Common myeloid progenitor, CD34-positive (primary cell): ENCODE measurements around the gene MEA1. TPM values are rescaled to one million over a fixed set of nuclear protein-coding genes. Genes with fewer than 3 reads are reported as not detected.

Source experiments
- CTCF ChIA-PET: fragments of 350-600 bp; sonication (Branson Sonifier 250); formaldehyde crosslinking; loops from one replicate; lab custom pipeline; 2021; ENCODE audit warnings: antibody characterized with exemption; lab: Charles Lee
- POLR2A ChIA-PET: fragments of 350-600 bp; sonication (Branson Sonifier 250); formaldehyde crosslinking; loops from one replicate; lab custom pipeline; 2021; ENCODE audit warnings: antibody characterized with exemption; lab: Charles Lee
- DNase-seq, 3 donors: peaks; one replicate each; pipeline versions ENCODE4 v3.0.0 to v3.0.0-alpha.2; 2013
- H3K27ac ChIP-seq, 2 experiments: 1 replicate in 1 of 2; 2 replicates in 1 of 2; pipeline ENCODE4 v1.7.0; 2013; ENCODE audit warnings: inconsistent platforms in 2 of 2, low read length in 2 of 2, mild to moderate bottlenecking in 2 of 2, low read depth in 1 of 2, moderate library complexity in 1 of 2; ENCODE audit not compliant: severe bottlenecking in 2 of 2, insufficient read depth in 1 of 2, poor library complexity in 1 of 2
- H3K27me3 ChIP-seq, 5 experiments: replicated peaks in 2 of 5; 1 replicate in 3 of 5; 2 replicates in 2 of 5; pipeline versions ENCODE4 v1.6.1 to v1.7.0; 2013; ENCODE audit warnings: low read length in 4 of 5, mild to moderate bottlenecking in 2 of 5, moderate library complexity in 2 of 5, inconsistent platforms in 1 of 5; ENCODE audit not compliant: insufficient read depth in 5 of 5, control insufficient read depth in 4 of 5
- H3K36me3 ChIP-seq, 4 experiments: 1 replicate in 2 of 4; 2 replicates in 2 of 4; pipeline versions ENCODE4 v1.6.1 to v1.7.0; 2013; ENCODE audit warnings: low read length in 3 of 4, control low read depth in 1 of 4, mild to moderate bottlenecking in 1 of 4; ENCODE audit not compliant: control insufficient read depth in 4 of 4, insufficient read depth in 4 of 4
- H3K4me1 ChIP-seq, 4 experiments: 1 replicate in 3 of 4; 2 replicates in 1 of 4; pipeline versions ENCODE4 v1.6.1 to v1.7.1; 2013; ENCODE audit warnings: low read length in 3 of 4, mild to moderate bottlenecking in 3 of 4, control low read depth in 1 of 4, inconsistent platforms in 1 of 4, moderate library complexity in 1 of 4; ENCODE audit not compliant: control insufficient read depth in 4 of 4, insufficient read depth in 4 of 4; ENCODE audit errors: control extremely low read depth in 1 of 4
- H3K4me3 ChIP-seq, 7 experiments: 1 replicate in 4 of 7; 2 replicates in 3 of 7; pipeline versions ENCODE4 v1.5.1 to v1.7.0; 2013; ENCODE audit warnings: mild to moderate bottlenecking in 7 of 7, low read length in 6 of 7, moderate library complexity in 6 of 7, inconsistent platforms in 2 of 7, low read depth in 2 of 7, control low read depth in 1 of 7; ENCODE audit not compliant: insufficient read depth in 4 of 7, control insufficient read depth in 1 of 7; ENCODE audit errors: extremely low read depth in 1 of 7
- H3K9me3 ChIP-seq, 5 experiments: 1 replicate in 4 of 5; 2 replicates in 1 of 5; pipeline versions ENCODE4 v1.6.1 to v1.7.1; 2013; ENCODE audit warnings: low read length in 4 of 5, mild to moderate bottlenecking in 2 of 5, inconsistent platforms in 1 of 5, low read depth in 1 of 5, moderate library complexity in 1 of 5; ENCODE audit not compliant: control insufficient read depth in 4 of 5, insufficient read depth in 2 of 5; ENCODE audit errors: control extremely low read depth in 1 of 5
- WGBS: methylation state at CpG from one replicate; pipeline ENCODE4 v1.1.5; 2013; ENCODE audit not compliant: insufficient coverage; 5-methylcytosine and 5-hydroxymethylcytosine counted together
- polyA plus RNA-seq: library from polyadenylated mRNA; unstranded; fragments of 120-200 nt; gene quantifications from one replicate; pipeline ENCODE4 v1.2.1, GENCODE V29; 2013

Gene MEA1
- polyA plus RNA-seq = 49.4 TPM

- Histone ChIP-seq H3K9me3 (no peaks in the 10 kb centered on the region), H3K36me3 (peaks cover 4 to 56% (median 41%) of the 10 kb centered on the region in 4 experiments), H3K27ac (peak within 1 kb of the TSS; percentile 52 to 87), H3K4me1 (peaks cover 11 to 40% (median 31%) of the 10 kb centered on the region in 4 experiments), H3K27me3 (no peaks in the 10 kb centered on the region), H3K4me3 (peak within 1 kb of the TSS; percentile 74 to 96 (median 90))
- WGBS = 0% methylated on average over 45 of the region's 51 CpGs
- peak; percentile 100 for DNase-seq
- CTCF ChIA-PET = interaction anchor here (0.7 to 3.5 kb wide), 5 partner anchors 11 to 49 kb away, joined by 3 to 10 read pairs (median 4); partner anchors contain the start of genes CUL7 and PPP2R5D
- POLR2A ChIA-PET = interaction anchor here (0.6 to 1.1 kb wide), 5 partner anchors 10 to 138 kb away, joined by 3 to 7 read pairs (median 3); partner anchors contain the start of genes CNPY3 and CUL7
Observed at GRCh38 chr6:43013843-43014433, at the start of gene MEA1, which contains the start of gene KLHDC3. Gene MEA1, minus strand, starts transcription at chr6:43013946. Its CDS starts 133 bp downstream, at chr6:43013813. Gene KLHDC3, plus strand, starts transcription at chr6:43014249. Its CDS starts 2,944 bp downstream, at chr6:43017193.

GRCh38 chr6:43062818-43063217 lies 49.1 kb upstream of the MEA1 start:
- peaks cover 9 to 22% (median 18%) of the 10 kb centered on the region in 4 experiments for H3K4me1 ChIP-seq
- 100% methylated on average over 8 of the region's 12 CpGs for WGBS
- no peak overlapping the region for H3K27ac ChIP-seq
- H3K4me3 ChIP-seq = no peak overlapping the region
- H3K27me3 ChIP-seq = no peaks in the 10 kb centered on the region
- ChIA-PET POLR2A (no interaction called here), CTCF (interaction anchor here (1.6 to 2.8 kb wide), 2 partner anchors 8 to 66 kb away, joined by 7 to 11 read pairs; partner anchors contain the start of gene CUL7)
- H3K36me3 ChIP-seq = peaks cover 5 to 22% (median 8%) of the 10 kb centered on the region in 4 experiments
- no peaks in the 10 kb centered on the region for H3K9me3 ChIP-seq
- no peak for DNase-seq

- 94% methylated on average over 2 of the region's 2 CpGs for WGBS
- H3K9me3 ChIP-seq = no peaks in the 10 kb centered on the region
- H3K4me3 ChIP-seq = no peak overlapping the region
- CTCF ChIA-PET = interaction anchor here (1.2 to 1.6 kb wide), 4 partner anchors 11 to 82 kb away, joined by 3 to 5 read pairs (median 4); partner anchors contain the start of gene PTK7
- H3K36me3 ChIP-seq = peaks cover 6 to 25% (median 11%) of the 10 kb centered on the region in 4 experiments
- POLR2A ChIA-PET = no interaction called here
- H3K4me1 ChIP-seq = peaks cover 9 to 23% (median 18%) of the 10 kb centered on the region in 4 experiments
- H3K27ac ChIP-seq = no peak overlapping the region
- no peaks in the 10 kb centered on the region for H3K27me3 ChIP-seq
- no peak for DNase-seq
Observed at GRCh38 chr6:43061861-43062260, 48.1 kb upstream of the MEA1 start.

GRCh38 chr6:43060755-43061633 lies 47.2 kb upstream of the MEA1 start:
- Histone ChIP-seq H3K27me3 (no peaks in the 10 kb centered on the region), H3K36me3 (peaks cover 4 to 21% (median 10%) of the 10 kb centered on the region in 4 experiments), H3K27ac (no peak overlapping the region), H3K4me1 (peaks cover 9 to 23% (median 18%) of the 10 kb centered on the region in 4 experiments), H3K9me3 (no peaks in the 10 kb centered on the region), H3K4me3 (peak overlapping the region in 3 of 7 experiments; percentile 99 to 100 (median 99))
- ChIA-PET CTCF (interaction anchor here (0.5 to 1.6 kb wide), 6 partner anchors 12 to 321 kb away, joined by 3 to 5 read pairs (median 3); partner anchors contain the start of gene PTK7), POLR2A (no interaction called here)
- 98% methylated on average over 12 of the region's 12 CpGs for WGBS
- DNase-seq = no peak

GRCh38 chr6:43060034-43060754 lies 46.4 kb upstream of the MEA1 start:
- H3K9me3 ChIP-seq = no peaks in the 10 kb centered on the region
- DNase-seq = no peak
- POLR2A ChIA-PET = interaction anchor here (1.0 kb wide), 1 partner anchor 81 kb away, joined by 3 read pairs; the partner anchor contains the start of gene PEX6

More at GRCh38 chr6:43060034-43060754, 46.4 kb upstream of the MEA1 start:
- peak overlapping the region; percentile 97 to 99 for H3K27ac ChIP-seq
- H3K4me3 ChIP-seq = peak overlapping the region; percentile 74 to 100 (median 98)
- no peaks in the 10 kb centered on the region for H3K27me3 ChIP-seq
- H3K4me1 ChIP-seq = peaks cover 9 to 23% (median 18%) of the 10 kb centered on the region in 4 experiments
- CTCF ChIA-PET = interaction anchor here (0.5 to 2.2 kb wide), 6 partner anchors 9 to 322 kb away, joined by 3 to 8 read pairs (median 4); partner anchors contain the start of gene PTK7
- 8% methylated on average over 11 of the region's 15 CpGs for WGBS
- H3K36me3 ChIP-seq = peaks cover 4 to 23% (median 13%) of the 10 kb centered on the region in 4 experiments
